ENCODE data around the gene NXNL1.

DNA sequence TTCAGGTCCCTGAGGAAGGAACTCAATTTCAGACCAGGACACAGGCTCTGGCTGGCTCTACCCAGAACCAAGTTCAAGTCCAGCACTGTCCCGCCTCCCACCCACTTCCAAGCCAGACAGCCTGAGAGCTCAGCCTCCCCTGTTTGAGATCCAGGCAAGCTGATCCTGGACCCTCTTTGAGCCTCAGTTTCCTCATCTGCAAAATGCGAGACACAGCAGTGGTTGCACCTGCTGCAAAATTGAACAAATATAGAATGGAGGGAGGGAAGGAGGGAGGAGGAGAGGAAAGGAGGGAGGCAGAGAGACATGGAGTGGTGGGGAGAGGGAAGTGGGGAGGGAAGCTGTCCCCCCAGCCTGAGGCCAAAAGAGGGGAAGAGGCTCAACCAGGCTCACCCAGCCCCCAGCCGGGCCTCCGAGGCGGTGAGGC, 13.0 kb downstream of the NXNL1 start:
- TF ChIP-seq, protein P1, sequence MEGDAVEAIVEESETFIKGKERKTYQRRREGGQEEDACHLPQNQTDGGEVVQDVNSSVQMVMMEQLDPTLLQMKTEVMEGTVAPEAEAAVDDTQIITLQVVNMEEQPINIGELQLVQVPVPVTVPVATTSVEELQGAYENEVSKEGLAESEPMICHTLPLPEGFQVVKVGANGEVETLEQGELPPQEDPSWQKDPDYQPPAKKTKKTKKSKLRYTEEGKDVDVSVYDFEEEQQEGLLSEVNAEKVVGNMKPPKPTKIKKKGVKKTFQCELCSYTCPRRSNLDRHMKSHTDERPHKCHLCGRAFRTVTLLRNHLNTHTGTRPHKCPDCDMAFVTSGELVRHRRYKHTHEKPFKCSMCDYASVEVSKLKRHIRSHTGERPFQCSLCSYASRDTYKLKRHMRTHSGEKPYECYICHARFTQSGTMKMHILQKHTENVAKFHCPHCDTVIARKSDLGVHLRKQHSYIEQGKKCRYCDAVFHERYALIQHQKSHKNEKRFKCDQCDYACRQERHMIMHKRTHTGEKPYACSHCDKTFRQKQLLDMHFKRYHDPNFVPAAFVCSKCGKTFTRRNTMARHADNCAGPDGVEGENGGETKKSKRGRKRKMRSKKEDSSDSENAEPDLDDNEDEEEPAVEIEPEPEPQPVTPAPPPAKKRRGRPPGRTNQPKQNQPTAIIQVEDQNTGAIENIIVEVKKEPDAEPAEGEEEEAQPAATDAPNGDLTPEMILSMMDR (IDR thresholded peaks at IDR 0.05; ENCODE audit: low read depth, low read length, missing input control): no peak
- no peak for TF ChIP-seq TAF1 (conservative IDR thresholded peaks at IDR 0.05)
- TF ChIP-seq EGR1 (IDR thresholded peaks at IDR 0.05; ENCODE audit: low read depth in 2 of 2): no peak
